Prostate gland (tissue), 2 donors: ENCODE results near the gene C1QTNF4.

Experiments used
- POLR2A ChIP-seq: fragments of 450-650 bp; IDR thresholded peaks from one replicate; pipeline ENCODE4 v1.6.1; 2016; ENCODE audit warnings: antibody characterized with exemption, mild to moderate bottlenecking
- TF ChIP-seq, protein P1 (sequence below), 4 experiments: fragments of 200-600 bp in 2 of 4; fragments of 450-650 bp in 2 of 4; sonication (generic) in 2 of 4; IDR thresholded peaks; 1 replicate in 3 of 4; 2 replicates in 1 of 4; pipeline ENCODE4 v1.5.1; 2016 to 2019; ENCODE audit warnings: antibody characterized with exemption in 4 of 4, mild to moderate bottlenecking in 2 of 4, moderate library complexity in 2 of 4

GRCh38 chr11:47626234-47626633, 32.0 kb upstream of the C1QTNF4 start:
- TF ChIP-seq, protein P1, sequence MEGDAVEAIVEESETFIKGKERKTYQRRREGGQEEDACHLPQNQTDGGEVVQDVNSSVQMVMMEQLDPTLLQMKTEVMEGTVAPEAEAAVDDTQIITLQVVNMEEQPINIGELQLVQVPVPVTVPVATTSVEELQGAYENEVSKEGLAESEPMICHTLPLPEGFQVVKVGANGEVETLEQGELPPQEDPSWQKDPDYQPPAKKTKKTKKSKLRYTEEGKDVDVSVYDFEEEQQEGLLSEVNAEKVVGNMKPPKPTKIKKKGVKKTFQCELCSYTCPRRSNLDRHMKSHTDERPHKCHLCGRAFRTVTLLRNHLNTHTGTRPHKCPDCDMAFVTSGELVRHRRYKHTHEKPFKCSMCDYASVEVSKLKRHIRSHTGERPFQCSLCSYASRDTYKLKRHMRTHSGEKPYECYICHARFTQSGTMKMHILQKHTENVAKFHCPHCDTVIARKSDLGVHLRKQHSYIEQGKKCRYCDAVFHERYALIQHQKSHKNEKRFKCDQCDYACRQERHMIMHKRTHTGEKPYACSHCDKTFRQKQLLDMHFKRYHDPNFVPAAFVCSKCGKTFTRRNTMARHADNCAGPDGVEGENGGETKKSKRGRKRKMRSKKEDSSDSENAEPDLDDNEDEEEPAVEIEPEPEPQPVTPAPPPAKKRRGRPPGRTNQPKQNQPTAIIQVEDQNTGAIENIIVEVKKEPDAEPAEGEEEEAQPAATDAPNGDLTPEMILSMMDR (IDR thresholded peaks at IDR 0.05), result no peak
- TF ChIP-seq POLR2A, result no peak
